Measurements from ENCODE around the gene IPCEF1.

The IPCEF1 gene

DNA sequence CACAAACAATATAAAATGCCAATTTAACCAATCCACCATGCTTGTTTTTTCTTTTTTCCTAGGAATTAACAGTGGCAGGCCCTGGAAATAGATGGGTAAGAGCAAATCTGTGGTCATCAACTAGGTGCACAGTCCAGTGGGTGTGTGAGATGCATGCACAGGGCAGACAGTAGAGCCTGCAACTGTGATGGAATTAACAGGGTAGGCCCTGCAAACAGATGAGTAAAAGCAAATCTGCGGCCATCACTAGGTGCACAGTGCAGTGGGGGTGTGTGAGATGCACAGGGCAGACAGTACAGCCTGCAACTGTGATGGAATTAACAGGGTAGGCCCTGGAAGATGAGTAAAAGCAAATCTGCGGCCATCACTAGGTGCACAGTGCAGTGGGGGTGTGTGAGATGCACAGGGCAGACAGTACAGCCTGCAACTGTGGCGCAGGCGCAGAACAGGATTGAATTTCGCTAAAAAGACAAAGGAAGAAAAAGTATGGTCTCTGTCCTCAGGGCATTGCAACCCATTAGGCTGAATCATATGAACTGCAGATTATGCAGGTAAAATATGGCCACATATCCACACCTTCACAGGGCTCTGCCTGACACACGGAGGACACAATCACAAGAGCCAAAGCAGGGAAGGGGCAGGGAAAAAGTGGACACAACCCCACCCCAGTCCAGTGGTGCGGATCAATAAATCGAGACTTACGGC, 41.0 kb upstream of the IPCEF1 start:
- TF ChIP-seq, protein P1, sequence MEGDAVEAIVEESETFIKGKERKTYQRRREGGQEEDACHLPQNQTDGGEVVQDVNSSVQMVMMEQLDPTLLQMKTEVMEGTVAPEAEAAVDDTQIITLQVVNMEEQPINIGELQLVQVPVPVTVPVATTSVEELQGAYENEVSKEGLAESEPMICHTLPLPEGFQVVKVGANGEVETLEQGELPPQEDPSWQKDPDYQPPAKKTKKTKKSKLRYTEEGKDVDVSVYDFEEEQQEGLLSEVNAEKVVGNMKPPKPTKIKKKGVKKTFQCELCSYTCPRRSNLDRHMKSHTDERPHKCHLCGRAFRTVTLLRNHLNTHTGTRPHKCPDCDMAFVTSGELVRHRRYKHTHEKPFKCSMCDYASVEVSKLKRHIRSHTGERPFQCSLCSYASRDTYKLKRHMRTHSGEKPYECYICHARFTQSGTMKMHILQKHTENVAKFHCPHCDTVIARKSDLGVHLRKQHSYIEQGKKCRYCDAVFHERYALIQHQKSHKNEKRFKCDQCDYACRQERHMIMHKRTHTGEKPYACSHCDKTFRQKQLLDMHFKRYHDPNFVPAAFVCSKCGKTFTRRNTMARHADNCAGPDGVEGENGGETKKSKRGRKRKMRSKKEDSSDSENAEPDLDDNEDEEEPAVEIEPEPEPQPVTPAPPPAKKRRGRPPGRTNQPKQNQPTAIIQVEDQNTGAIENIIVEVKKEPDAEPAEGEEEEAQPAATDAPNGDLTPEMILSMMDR (IDR thresholded peaks at IDR 0.05; ENCODE audit: low read depth, low read length) = no peak
- DNase-seq (ENCODE audit: extremely low read depth, low read depth) = no peak

DNA sequence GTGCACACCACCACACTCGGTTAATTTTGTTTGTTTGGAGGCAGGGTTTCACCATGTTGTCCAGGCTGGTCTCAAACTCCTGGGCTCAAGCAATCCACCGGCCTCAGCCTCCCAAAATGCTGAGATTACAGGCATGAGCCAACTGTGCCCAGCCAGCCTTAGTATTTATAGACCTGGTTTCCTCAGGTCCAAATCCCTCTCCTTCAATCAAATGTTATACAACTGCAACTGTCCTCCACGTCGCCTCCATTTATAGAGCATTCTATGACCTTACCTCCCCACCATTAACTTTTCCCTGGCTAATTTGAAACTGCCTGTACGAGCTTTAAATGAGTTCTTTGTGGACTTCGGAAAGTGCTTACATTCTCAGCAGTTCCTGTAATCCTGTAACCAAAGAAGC, 39.3 kb upstream of the IPCEF1 start:
- DNase-seq (ENCODE audit: extremely low read depth, low read depth) = no peak
- TF ChIP-seq, protein P1 (IDR thresholded peaks at IDR 0.05; ENCODE audit: low read depth, low read length) = no peak

DNA sequence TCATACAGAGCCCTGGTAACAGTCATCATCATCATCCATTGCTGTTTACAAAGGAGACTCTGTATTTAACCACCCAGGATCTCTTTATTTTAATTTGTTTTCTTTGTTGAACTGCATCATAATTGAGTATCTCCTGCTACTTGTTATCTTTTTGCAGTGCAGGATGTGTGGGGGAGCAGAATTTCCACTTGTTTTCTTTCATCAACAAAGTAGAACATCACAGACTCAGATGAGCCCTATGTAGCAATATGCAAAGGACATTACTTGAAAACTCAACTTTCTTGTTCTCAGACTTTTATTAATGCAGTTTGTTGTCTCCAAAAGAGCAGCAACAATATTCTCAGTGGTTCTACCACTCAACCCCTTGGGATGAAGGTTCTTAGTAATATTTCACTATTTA, 38.7 kb upstream of the IPCEF1 start:
- no peak for DNase-seq (ENCODE audit: extremely low read depth, low read depth)
- TF ChIP-seq, protein P1 (IDR thresholded peaks at IDR 0.05; ENCODE audit: low read depth, low read length) = no peak

DNA sequence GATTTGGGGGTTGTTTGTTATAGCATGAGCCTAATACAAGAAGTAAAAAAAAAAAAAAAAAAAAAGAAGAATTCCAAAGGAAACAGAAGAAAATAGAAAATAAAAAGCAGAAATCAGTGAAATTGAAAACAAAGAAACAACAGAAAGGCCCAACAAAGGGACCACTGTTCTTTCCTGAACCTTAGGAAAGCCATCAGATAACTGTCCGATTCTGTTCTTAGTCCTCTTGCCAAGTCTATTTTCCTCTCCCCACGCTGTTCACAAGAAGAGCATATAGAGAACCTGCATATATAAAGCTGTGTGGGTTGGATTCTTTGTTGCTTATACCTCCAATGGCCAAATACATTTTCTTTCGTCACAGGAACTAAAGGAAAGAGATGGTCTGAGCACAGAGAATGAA, 38.0 kb upstream of the IPCEF1 start:
- DNase-seq (ENCODE audit: extremely low read depth, low read depth) = no peak
- TF ChIP-seq, protein P1 (IDR thresholded peaks at IDR 0.05; ENCODE audit: low read depth, low read length) = no peak

DNA sequence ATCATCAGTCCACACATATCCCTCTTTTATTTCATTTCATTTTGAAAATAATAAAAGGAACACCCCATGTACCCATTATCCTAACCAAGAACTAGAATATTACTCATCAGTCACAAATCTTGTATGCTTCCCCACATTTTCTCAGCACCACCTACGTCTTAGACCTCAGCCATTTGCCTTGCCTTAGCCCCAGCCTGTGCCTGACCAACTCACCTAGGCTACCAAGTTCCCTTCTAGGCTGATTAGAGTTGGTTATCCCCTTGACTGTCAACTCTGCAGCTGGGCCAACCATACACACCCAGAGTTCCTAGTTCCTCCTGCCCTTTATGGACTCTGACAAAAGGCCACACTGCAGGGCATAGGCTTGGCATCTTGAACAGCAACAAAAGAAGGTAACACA, 33.4 kb upstream of the IPCEF1 start:
- DNase-seq (ENCODE audit: extremely low read depth, low read depth) = no peak
- TF ChIP-seq, protein P1 (IDR thresholded peaks at IDR 0.05; ENCODE audit: low read depth, low read length) = no peak

DNA sequence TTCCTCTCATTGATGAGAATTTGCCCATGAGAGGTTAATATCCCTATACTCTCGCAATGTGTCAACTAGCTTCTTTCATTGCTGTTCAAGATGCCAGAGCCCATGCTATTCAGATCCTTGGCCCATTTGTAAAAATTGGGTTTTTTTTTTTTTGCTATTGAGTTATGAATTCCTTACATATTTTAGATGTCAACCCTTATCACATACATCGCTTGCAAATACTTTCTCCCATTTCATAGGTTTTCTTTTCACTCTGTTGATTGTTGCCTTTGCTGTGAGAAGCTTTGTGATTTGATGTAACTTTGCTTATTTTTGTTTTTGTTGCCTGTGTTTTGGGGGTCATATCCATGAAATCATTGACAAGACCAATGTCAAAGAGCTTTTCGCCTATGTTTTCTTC, 32.2 kb upstream of the IPCEF1 start:
- no peak for DNase-seq (ENCODE audit: extremely low read depth, low read depth)
- TF ChIP-seq, protein P1 (IDR thresholded peaks at IDR 0.05; ENCODE audit: low read depth, low read length) = no peak

DNA sequence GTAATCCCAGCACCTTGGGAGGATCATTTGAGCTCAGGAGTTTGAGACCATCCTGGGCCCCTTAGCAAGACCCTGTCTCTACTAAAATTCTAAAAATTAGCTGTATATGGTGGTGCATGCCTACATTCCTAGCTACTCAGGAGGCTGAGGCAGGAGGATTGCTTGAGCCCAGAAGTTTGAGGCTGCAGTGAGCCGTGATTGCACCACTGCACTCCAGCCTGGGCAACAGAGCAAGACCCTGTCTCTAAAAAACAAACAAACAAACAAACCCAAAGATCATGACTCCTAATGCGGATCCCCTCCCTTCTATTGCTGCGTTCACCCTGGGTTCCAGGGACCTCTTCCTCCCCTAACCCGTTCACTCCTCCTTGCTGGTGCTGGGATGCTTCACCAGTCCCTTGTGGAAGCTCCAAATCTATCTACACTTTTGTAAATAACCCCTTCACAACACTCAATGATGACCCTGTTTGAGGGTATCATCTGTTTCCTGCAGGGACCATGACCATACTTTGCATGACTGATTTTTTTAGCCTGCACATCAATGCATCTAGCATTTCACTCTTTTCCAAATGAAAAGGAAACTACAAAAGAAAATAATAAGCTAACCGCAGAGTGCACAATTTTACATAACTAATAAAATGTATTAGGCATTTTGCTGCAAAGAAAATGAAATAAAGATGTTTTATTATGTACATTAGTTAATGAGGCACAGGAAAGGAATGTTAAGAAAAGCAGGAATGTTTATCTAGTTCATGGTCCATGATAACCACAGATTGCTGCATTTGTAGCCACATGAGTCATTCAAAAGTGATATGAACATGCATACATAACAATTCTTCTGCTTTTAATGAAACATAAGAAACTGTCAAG, 30.5 kb upstream of the IPCEF1 start:
- peak; percentile 81 for DNase-seq (ENCODE audit: extremely low read depth, low read depth)
- TF ChIP-seq, protein P1 (IDR thresholded peaks at IDR 0.05; ENCODE audit: low read depth, low read length) = no peak
